HepG2 (cell line): ENCODE measurements around the gene SLC11A1. TPM values are rescaled to one million over a fixed set of nuclear protein-coding genes. Genes with fewer than 3 reads are reported as not detected.

Experiments used
- ELF3 ChIP-seq: IDR thresholded peaks from 2 replicates; pipeline ENCODE4 v1.6.1; 2016; ENCODE audit warnings: missing genetic modification reagents, missing compliant biosample characterization
- JARID2 ChIP-seq: sonication (generic); formaldehyde crosslinking; IDR thresholded peaks from 2 replicates; pipeline ENCODE4 v1.8.1; 2023; ENCODE audit warnings: missing genetic modification reagents, inconsistent platforms; ENCODE audit not compliant: insufficient replicate concordance
- MEF2D ChIP-seq: sonication (generic); formaldehyde crosslinking; IDR thresholded peaks from 2 replicates; pipeline ENCODE4 v1.5.1; 2020; ENCODE audit warnings: mild to moderate bottlenecking, missing genetic modification reagents
- PHF5A ChIP-seq: IDR thresholded peaks from one replicate; pipeline ENCODE4 v1.6.1; 2018; ENCODE audit warnings: low read depth, missing genetic modification reagents; ENCODE audit not compliant: unreplicated experiment
- POGZ ChIP-seq: sonication (generic); formaldehyde crosslinking; IDR thresholded peaks from 2 replicates; pipeline ENCODE4 v1.4.0; 2020; ENCODE audit warnings: mild to moderate bottlenecking, missing genetic modification reagents
- RARG ChIP-seq: sonication (generic); formaldehyde crosslinking; IDR thresholded peaks from 2 replicates; pipeline ENCODE4 v1.4.0; 2020; ENCODE audit warnings: low read depth, mild to moderate bottlenecking, missing genetic modification reagents
- SMAD9 ChIP-seq: sonication (generic); formaldehyde crosslinking; IDR thresholded peaks from 2 replicates; pipeline ENCODE4 v1.5.1; 2020; ENCODE audit warnings: mild to moderate bottlenecking, missing genetic modification reagents
- SNRNP70 ChIP-seq: fragments of 200-400 bp; formaldehyde crosslinking; IDR thresholded peaks from 2 replicates; pipeline ENCODE4 v1.6.1; 2017; ENCODE audit warnings: mild to moderate bottlenecking, low read depth, low read length, moderate library complexity
- ZBTB42 ChIP-seq: sonication (generic); formaldehyde crosslinking; IDR thresholded peaks from 2 replicates; pipeline ENCODE4 v1.5.0; 2020; ENCODE audit warnings: mild to moderate bottlenecking, missing genetic modification reagents
- ZMAT5 ChIP-seq: sonication (generic); formaldehyde crosslinking; IDR thresholded peaks from 2 replicates; pipeline ENCODE4 v1.5.0; 2020; ENCODE audit warnings: mild to moderate bottlenecking, low read depth, missing genetic modification reagents, borderline replicate concordance
- ZNF234 ChIP-seq: sonication (generic); formaldehyde crosslinking; conservative IDR thresholded peaks from 2 replicates; pipeline ENCODE4 v1.5.1; 2020; ENCODE audit warnings: mild to moderate bottlenecking, missing genetic modification reagents
- ZNF501 ChIP-seq: sonication (generic); formaldehyde crosslinking; IDR thresholded peaks from 2 replicates; pipeline ENCODE4 v1.5.1; 2020; ENCODE audit warnings: mild to moderate bottlenecking, moderate library complexity, missing genetic modification reagents
- ZNF530 ChIP-seq: sonication (generic); formaldehyde crosslinking; IDR thresholded peaks from 2 replicates; pipeline ENCODE4 v1.5.0; 2020; ENCODE audit warnings: low read depth, mild to moderate bottlenecking, missing genetic modification reagents
- ZNF672 ChIP-seq: sonication (generic); formaldehyde crosslinking; IDR thresholded peaks from 2 replicates; pipeline ENCODE4 v1.8.1; 2022; ENCODE audit warnings: missing genetic modification reagents
- ZSCAN9 ChIP-seq: IDR thresholded peaks from 2 replicates; pipeline ENCODE4 v1.6.1; 2016; ENCODE audit warnings: borderline replicate concordance
- polyA plus RNA-seq, 8 experiments: library from polyadenylated mRNA; depleted of rRNA in 3 of 8; stranded (reverse) in 7 of 8; unstranded in 1 of 8; fragments of >200 nt; fragmentation: Illumina TruSeq in 4 of 8; extraction: Trizol in 4 of 8; gene quantifications; 2 replicates each; pipeline versions ENCODE4 v1.2.1 to v1.2.3, GENCODE V29; 2011 to 2016; ENCODE audit warnings: low read depth in 4 of 8, missing spikeins in 1 of 8, mixed read lengths in 1 of 8; ENCODE audit not compliant: insufficient read depth in 1 of 8
- total RNA-seq, 5 experiments: library from RNA; depleted of rRNA; stranded (reverse); fragments of >200 nt; fragmentation: Illumina TruSeq; extraction: Trizol; gene quantifications; 2 replicates each; pipeline ENCODE4 v1.2.3, GENCODE V29; 2016; ENCODE audit warnings: low read depth in 1 of 5
- TF ChIP-seq, protein P1 (sequence below): sonication (generic); formaldehyde crosslinking; IDR thresholded peaks from 2 replicates; pipeline ENCODE4 v1.4.0; 2020; ENCODE audit warnings: mild to moderate bottlenecking, missing genetic modification reagents, borderline replicate concordance
- TF ChIP-seq, protein P2 (sequence below): sonication (generic); formaldehyde crosslinking; conservative IDR thresholded peaks from 2 replicates; pipeline ENCODE4 v1.8.0; 2022; ENCODE audit warnings: mild to moderate bottlenecking, moderate library complexity, missing genetic modification reagents
- TF ChIP-seq, protein P3 (sequence below): sonication (generic); formaldehyde crosslinking; IDR thresholded peaks from 2 replicates; pipeline ENCODE4 v1.9.0; 2021; ENCODE audit warnings: missing genetic modification reagents, mild to moderate bottlenecking, borderline replicate concordance
- TF ChIP-seq, protein P4 (sequence below): sonication (generic); formaldehyde crosslinking; conservative IDR thresholded peaks from 2 replicates; pipeline ENCODE4 v1.4.0; 2020; ENCODE audit warnings: missing genetic modification reagents

Gene SLC11A1
- total and polyA plus RNA-seq, 2 of the 13 experiments (the other 11 are each of a cell fraction or from before 2014, with no cell fraction given): 0.33 to 2.3 TPM

DNA sequence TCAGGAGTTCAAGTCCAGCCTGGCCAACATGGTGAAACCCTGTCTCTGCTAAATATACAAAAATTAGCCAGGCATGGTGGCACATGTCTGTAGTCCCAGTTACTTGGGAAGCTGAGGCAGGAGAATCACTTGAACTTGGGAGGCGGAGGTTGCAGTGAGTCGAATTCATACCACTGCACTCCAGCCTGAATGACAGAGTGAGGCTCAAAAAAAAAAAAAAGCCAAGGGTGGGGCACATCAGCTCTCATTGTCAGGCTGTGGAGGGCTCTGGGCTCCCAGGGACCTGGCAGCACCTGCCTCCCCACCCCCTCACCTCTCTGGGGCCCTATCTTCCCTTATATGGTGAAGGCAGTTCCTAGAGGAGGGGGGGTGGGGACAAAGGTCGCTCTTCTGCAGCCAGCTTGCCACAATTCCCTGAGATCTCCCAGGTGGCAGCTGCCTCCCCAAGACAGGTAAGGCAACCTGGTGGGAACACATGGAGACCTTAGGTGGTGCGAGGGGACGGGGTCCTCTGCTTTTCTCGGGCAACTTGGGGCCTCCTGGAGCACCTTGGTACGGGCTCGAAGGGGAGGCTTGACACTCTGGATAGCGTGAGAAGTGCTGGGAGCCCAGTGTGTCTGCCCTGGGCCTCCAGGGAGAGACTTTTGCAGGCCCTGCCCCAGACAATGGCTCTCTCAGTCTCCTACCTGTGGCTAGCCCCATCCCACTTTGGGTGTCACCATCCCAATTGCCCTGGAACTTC, 36.8 kb downstream of the SLC11A1 start, which contains the start of gene VIL1 (continued):
- TF ChIP-seq ZNF501 (CRISPR knock-in tag) (peak; percentile 37; the same call in 1 of the 2 replicates), SNRNP70 (no peak), ZSCAN9 (CRISPR knock-in tag) (peak; percentile 96), JARID2 (CRISPR knock-in tag) (no peak), POGZ (CRISPR knock-in tag) (peak; percentile 74), SMAD9 (CRISPR knock-in tag) (no peak; the same call in 1 of the 2 replicates), ZNF530 (CRISPR knock-in tag) (no peak), PHF5A (no peak), ZBTB42 (peak; percentile 58; the same call in 1 of the 2 replicates), RARG (no peak), ELF3 (CRISPR knock-in tag) (peak; percentile 61), ZMAT5 (CRISPR knock-in tag) (no peak), MEF2D (CRISPR knock-in tag) (no peak; the same call in 1 of the 2 replicates), ZNF234 (CRISPR knock-in tag) (no peak), ZNF672 (CRISPR knock-in tag) (no peak)
- TF ChIP-seq, protein P1, sequence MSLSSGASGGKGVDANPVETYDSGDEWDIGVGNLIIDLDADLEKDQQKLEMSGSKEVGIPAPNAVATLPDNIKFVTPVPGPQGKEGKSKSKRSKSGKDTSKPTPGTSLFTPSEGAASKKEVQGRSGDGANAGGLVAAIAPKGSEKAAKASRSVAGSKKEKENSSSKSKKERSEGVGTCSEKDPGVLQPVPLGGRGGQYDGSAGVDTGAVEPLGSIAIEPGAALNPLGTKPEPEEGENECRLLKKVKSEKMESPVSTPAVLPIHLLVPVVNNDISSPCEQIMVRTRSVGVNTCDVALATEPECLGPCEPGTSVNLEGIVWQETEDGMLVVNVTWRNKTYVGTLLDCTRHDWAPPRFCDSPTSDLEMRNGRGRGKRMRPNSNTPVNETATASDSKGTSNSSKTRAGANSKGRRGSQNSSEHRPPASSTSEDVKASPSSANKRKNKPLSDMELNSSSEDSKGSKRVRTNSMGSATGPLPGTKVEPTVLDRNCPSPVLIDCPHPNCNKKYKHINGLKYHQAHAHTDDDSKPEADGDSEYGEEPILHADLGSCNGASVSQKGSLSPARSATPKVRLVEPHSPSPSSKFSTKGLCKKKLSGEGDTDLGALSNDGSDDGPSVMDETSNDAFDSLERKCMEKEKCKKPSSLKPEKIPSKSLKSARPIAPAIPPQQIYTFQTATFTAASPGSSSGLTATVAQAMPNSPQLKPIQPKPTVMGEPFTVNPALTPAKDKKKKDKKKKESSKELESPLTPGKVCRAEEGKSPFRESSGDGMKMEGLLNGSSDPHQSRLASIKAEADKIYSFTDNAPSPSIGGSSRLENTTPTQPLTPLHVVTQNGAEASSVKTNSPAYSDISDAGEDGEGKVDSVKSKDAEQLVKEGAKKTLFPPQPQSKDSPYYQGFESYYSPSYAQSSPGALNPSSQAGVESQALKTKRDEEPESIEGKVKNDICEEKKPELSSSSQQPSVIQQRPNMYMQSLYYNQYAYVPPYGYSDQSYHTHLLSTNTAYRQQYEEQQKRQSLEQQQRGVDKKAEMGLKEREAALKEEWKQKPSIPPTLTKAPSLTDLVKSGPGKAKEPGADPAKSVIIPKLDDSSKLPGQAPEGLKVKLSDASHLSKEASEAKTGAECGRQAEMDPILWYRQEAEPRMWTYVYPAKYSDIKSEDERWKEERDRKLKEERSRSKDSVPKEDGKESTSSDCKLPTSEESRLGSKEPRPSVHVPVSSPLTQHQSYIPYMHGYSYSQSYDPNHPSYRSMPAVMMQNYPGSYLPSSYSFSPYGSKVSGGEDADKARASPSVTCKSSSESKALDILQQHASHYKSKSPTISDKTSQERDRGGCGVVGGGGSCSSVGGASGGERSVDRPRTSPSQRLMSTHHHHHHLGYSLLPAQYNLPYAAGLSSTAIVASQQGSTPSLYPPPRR (CRISPR knock-in tag): peak; percentile 51; the same call in 1 of the 2 replicates
- TF ChIP-seq, protein P2, sequence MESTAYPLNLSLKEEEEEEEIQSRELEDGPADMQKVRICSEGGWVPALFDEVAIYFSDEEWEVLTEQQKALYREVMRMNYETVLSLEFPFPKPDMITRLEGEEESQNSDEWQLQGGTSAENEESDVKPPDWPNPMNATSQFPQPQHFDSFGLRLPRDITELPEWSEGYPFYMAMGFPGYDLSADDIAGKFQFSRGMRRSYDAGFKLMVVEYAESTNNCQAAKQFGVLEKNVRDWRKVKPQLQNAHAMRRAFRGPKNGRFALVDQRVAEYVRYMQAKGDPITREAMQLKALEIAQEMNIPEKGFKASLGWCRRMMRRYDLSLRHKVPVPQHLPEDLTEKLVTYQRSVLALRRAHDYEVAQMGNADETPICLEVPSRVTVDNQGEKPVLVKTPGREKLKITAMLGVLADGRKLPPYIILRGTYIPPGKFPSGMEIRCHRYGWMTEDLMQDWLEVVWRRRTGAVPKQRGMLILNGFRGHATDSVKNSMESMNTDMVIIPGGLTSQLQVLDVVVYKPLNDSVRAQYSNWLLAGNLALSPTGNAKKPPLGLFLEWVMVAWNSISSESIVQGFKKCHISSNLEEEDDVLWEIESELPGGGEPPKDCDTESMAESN (CRISPR knock-in tag): peak; percentile 85; the same call in 1 of the 2 replicates
- TF ChIP-seq, protein P3, sequence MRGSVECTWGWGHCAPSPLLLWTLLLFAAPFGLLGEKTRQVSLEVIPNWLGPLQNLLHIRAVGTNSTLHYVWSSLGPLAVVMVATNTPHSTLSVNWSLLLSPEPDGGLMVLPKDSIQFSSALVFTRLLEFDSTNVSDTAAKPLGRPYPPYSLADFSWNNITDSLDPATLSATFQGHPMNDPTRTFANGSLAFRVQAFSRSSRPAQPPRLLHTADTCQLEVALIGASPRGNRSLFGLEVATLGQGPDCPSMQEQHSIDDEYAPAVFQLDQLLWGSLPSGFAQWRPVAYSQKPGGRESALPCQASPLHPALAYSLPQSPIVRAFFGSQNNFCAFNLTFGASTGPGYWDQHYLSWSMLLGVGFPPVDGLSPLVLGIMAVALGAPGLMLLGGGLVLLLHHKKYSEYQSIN (CRISPR knock-in tag): no peak
- TF ChIP-seq, protein P4, sequence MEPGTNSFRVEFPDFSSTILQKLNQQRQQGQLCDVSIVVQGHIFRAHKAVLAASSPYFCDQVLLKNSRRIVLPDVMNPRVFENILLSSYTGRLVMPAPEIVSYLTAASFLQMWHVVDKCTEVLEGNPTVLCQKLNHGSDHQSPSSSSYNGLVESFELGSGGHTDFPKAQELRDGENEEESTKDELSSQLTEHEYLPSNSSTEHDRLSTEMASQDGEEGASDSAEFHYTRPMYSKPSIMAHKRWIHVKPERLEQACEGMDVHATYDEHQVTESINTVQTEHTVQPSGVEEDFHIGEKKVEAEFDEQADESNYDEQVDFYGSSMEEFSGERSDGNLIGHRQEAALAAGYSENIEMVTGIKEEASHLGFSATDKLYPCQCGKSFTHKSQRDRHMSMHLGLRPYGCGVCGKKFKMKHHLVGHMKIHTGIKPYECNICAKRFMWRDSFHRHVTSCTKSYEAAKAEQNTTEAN (CRISPR knock-in tag): no peak
